Measurements from ENCODE around the gene PIN4.
"Not testable (repeated sequence)": the region's sequence is repeated elsewhere in the genome, so short reads cannot be mapped to it uniquely, and the experiment has no call there.

The PIN4 gene

GRCh38 chrX:72165551-72165950, 16.0 kb upstream of the PIN4 start:
- no peak for TF ChIP-seq CTCF (IDR thresholded peaks at IDR 0.05)
- no peak for DNase-seq (ENCODE audit: low spot score)
- Histone ChIP-seq H3K27ac (no peak overlapping the region), H3K4me3 (no peak overlapping the region)

GRCh38 chrX:72169008-72169728, 12.4 kb upstream of the PIN4 start:
- Histone ChIP-seq H3K4me3 (no peak overlapping the region), H3K27ac (no peak overlapping the region)
- no peak for TF ChIP-seq CTCF (IDR thresholded peaks at IDR 0.05)
- no peak for DNase-seq (ENCODE audit: low spot score)

GRCh38 chrX:72176289-72176688, 5.3 kb upstream of the PIN4 start:
- not testable (repeated sequence) for H3K4me3 ChIP-seq; H3K27ac ChIP-seq; DNase-seq (ENCODE audit: low spot score)

- Histone ChIP-seq H3K4me3 (no peak overlapping the region), H3K27ac (no peak overlapping the region)
- DNase-seq (ENCODE audit: low spot score), result no peak
- TF ChIP-seq CTCF (IDR thresholded peaks at IDR 0.05), result no peak
These were observed 4.6 kb upstream of the PIN4 start for GRCh38 chrX:72176981-72177380.

GRCh38 chrX:72180539-72180938, 1.0 kb upstream of the PIN4 start:
- Histone ChIP-seq H3K4me3 (peak overlapping the region; percentile 79), H3K27ac (no peak overlapping the region)
- TF ChIP-seq CTCF (IDR thresholded peaks at IDR 0.05), result no peak
- no peak for DNase-seq (ENCODE audit: low spot score)

DNA sequence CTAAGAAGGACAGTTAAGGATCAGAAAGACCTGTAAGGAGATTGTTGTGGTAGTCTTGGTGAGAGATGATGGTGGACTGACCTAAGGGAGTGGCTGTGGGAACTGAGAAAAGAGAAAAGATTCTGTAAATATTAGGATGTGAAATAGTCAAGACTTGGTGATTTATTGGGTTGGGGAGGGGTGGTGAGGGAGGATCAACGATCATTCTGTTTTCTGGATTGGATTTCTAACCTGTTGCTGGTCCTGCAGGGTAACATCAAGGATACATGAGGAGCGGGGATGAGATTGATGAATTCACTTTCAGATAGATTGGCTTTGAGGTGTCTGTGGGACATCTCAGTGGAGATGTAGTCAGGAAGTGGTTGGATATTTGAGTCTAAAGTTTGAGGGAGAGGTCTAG, 1.4 kb downstream of the PIN4 start:
- no peak for TF ChIP-seq CTCF (IDR thresholded peaks at IDR 0.05)
- DNase-seq (ENCODE audit: low spot score), result no peak
- no peak overlapping the region for H3K27ac ChIP-seq
- H3K4me3 ChIP-seq, result peak overlapping the region; percentile 79

DNA sequence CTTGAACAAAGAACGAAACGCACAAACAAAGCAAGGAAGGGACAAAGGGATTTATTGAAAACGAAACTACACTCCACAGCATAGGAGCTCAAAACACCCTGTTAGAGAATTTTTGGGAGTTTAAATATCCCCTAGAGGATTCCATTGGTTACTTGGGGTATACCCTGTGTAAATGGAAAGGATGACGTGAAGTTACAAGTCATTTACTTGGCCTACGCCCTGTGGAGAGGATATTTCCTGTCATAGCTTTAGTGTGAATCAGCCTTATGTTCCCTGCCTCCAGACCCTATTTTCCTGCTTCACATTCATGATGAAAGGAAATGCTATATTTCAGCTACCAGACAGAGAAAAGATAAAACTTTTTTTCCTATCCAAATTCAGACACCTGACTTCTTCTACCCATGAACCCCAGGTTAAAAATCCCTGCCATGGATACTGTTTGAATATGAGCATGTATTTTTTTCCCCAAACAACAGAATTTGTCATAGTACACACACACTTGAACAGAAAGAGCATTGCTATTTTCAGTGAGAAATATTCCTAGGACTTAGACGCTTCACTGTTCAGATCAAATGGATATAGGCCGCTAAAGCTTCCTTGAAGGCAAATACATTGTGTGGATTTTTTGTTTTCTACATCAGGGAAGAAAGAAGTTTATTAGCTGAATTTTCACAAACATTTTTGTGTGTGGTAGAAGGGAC, 20.4 kb downstream of the PIN4 start:
- no peak for DNase-seq (ENCODE audit: low spot score)
- no peak overlapping the region for H3K27ac ChIP-seq
- TF ChIP-seq CTCF (IDR thresholded peaks at IDR 0.05), result no peak
- no peak overlapping the region for H3K4me3 ChIP-seq
